Measurements from ENCODE around the gene POLR3A.

GRCh38 chr10:77922055-77922454 lies 107.3 kb downstream of the POLR3A start:
- TF ChIP-seq POLR2AphosphoS5 (IDR thresholded peaks at IDR 0.05) (no peak), SMC3 (conservative IDR thresholded peaks at IDR 0.05; ENCODE audit: poor library complexity) (no peak), EZH2 (IDR thresholded peaks at IDR 0.05; ENCODE audit: borderline replicate concordance, insufficient read depth, low read length, poor library complexity, severe bottlenecking) (no peak), TAF1 (IDR thresholded peaks at IDR 0.05; ENCODE audit: low read depth) (no peak), MXI1 (conservative IDR thresholded peaks at IDR 0.05; ENCODE audit: poor library complexity, severe bottlenecking) (no peak)
- TF ChIP-seq, protein P1, sequence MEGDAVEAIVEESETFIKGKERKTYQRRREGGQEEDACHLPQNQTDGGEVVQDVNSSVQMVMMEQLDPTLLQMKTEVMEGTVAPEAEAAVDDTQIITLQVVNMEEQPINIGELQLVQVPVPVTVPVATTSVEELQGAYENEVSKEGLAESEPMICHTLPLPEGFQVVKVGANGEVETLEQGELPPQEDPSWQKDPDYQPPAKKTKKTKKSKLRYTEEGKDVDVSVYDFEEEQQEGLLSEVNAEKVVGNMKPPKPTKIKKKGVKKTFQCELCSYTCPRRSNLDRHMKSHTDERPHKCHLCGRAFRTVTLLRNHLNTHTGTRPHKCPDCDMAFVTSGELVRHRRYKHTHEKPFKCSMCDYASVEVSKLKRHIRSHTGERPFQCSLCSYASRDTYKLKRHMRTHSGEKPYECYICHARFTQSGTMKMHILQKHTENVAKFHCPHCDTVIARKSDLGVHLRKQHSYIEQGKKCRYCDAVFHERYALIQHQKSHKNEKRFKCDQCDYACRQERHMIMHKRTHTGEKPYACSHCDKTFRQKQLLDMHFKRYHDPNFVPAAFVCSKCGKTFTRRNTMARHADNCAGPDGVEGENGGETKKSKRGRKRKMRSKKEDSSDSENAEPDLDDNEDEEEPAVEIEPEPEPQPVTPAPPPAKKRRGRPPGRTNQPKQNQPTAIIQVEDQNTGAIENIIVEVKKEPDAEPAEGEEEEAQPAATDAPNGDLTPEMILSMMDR (IDR thresholded peaks at IDR 0.05; ENCODE audit: poor library complexity, severe bottlenecking), result no peak

All from neural cell (in vitro differentiated cells).